Liver (tissue), 9 donors: ENCODE data around the gene CRACDL. TPM values are rescaled to one million over a fixed set of nuclear protein-coding genes. Genes with fewer than 3 reads are reported as not detected.

Source experiments
- DNase-seq: peaks from one replicate; pipeline ENCODE4 v3.0.0-alpha.2; 2017; ENCODE audit warnings: low spot score
- H3K27ac ChIP-seq, 2 donors: one replicate each; pipeline ENCODE4 v1.7.0; 2013; ENCODE audit warnings: inconsistent platforms in 2 of 2, low read length in 2 of 2, control low read depth in 1 of 2, low read depth in 1 of 2, mild to moderate bottlenecking in 1 of 2
- H3K27me3 ChIP-seq, 4 donors: one replicate each; pipeline versions ENCODE4 v1.6.1 to v1.7.0; 2013; ENCODE audit warnings: low read length in 3 of 4, inconsistent platforms in 1 of 4, mild to moderate bottlenecking in 1 of 4, moderate library complexity in 1 of 4; ENCODE audit not compliant: control insufficient read depth in 4 of 4, insufficient read depth in 4 of 4
- H3K36me3 ChIP-seq, 4 donors: one replicate each; pipeline versions ENCODE4 v1.6.1 to v1.7.0; 2013; ENCODE audit warnings: low read length in 3 of 4, mild to moderate bottlenecking in 3 of 4, low read depth in 1 of 4, moderate library complexity in 1 of 4; ENCODE audit not compliant: control insufficient read depth in 4 of 4, insufficient read depth in 3 of 4
- H3K4me1 ChIP-seq, 4 donors: one replicate each; pipeline versions ENCODE4 v1.6.1 to v1.7.0; 2013; ENCODE audit warnings: low read length in 3 of 4, mild to moderate bottlenecking in 3 of 4, moderate library complexity in 1 of 4; ENCODE audit not compliant: control insufficient read depth in 4 of 4, insufficient read depth in 4 of 4
- H3K4me3 ChIP-seq, 3 donors: one replicate each; pipeline versions ENCODE4 v1.6.1 to v1.7.0; 2013; ENCODE audit warnings: low read length in 3 of 3, control low read depth in 1 of 3, low read depth in 1 of 3, mild to moderate bottlenecking in 1 of 3
- H3K9ac ChIP-seq, 2 donors: one replicate each; pipeline ENCODE4 v1.7.0; 2013; ENCODE audit warnings: low read length in 2 of 2, mild to moderate bottlenecking in 2 of 2, moderate library complexity in 2 of 2, control low read depth in 1 of 2, low read depth in 1 of 2
- H3K9me3 ChIP-seq, 4 donors: one replicate each; pipeline versions ENCODE4 v1.6.1 to v1.7.0; 2013; ENCODE audit warnings: low read length in 3 of 4; ENCODE audit not compliant: control insufficient read depth in 4 of 4
- EGR1 ChIP-seq, 2 donors: IDR thresholded peaks; 2 replicates each; pipeline ENCODE4 v1.6.1; 2016 to 2018; ENCODE audit warnings: antibody characterized with exemption in 2 of 2, low read depth in 2 of 2
- FOXA1 ChIP-seq: IDR thresholded peaks from 2 replicates; pipeline ENCODE4 v1.6.1; 2016; ENCODE audit warnings: antibody characterized with exemption
- FOXA2 ChIP-seq: IDR thresholded peaks from 2 replicates; pipeline ENCODE4 v1.6.1; 2016; ENCODE audit warnings: antibody characterized with exemption
- GABPA ChIP-seq, 2 donors: IDR thresholded peaks in 1 of 2; conservative IDR thresholded peaks in 1 of 2; 2 replicates each; pipeline ENCODE4 v1.6.1; 2016; ENCODE audit warnings: antibody characterized with exemption in 2 of 2, mild to moderate bottlenecking in 1 of 2, moderate library complexity in 1 of 2
- HNF4A ChIP-seq, 2 donors: conservative IDR thresholded peaks; 2 replicates each; pipeline ENCODE4 v1.6.1; 2016; ENCODE audit warnings: antibody characterized with exemption in 2 of 2, mild to moderate bottlenecking in 2 of 2
- HNF4G ChIP-seq: IDR thresholded peaks from 2 replicates; pipeline ENCODE4 v1.6.1; 2016; ENCODE audit warnings: antibody characterized with exemption
- JUND ChIP-seq, 2 donors: IDR thresholded peaks; 2 replicates each; pipeline ENCODE4 v1.6.1; 2016; ENCODE audit warnings: antibody characterized with exemption in 2 of 2
- NR2F2 ChIP-seq: IDR thresholded peaks from 2 replicates; pipeline ENCODE4 v1.6.1; 2016; ENCODE audit warnings: antibody characterized with exemption
- RAD21 ChIP-seq, 2 donors: IDR thresholded peaks; 2 replicates each; pipeline ENCODE4 v1.6.1; 2016; ENCODE audit warnings: antibody characterized with exemption in 2 of 2, mild to moderate bottlenecking in 2 of 2
- RXRA ChIP-seq, 2 donors: IDR thresholded peaks; 2 replicates each; pipeline ENCODE4 v1.6.1; 2017 to 2018; ENCODE audit warnings: antibody characterized with exemption in 2 of 2, mild to moderate bottlenecking in 1 of 2
- SP1 ChIP-seq: IDR thresholded peaks from 2 replicates; pipeline ENCODE4 v1.6.1; 2018; ENCODE audit warnings: antibody characterized with exemption, mild to moderate bottlenecking
- TAF1 ChIP-seq: conservative IDR thresholded peaks from 2 replicates; pipeline ENCODE4 v1.6.1; 2016; ENCODE audit warnings: antibody characterized with exemption, mild to moderate bottlenecking
- YY1 ChIP-seq: IDR thresholded peaks from 2 replicates; pipeline ENCODE4 v1.6.1; 2016; ENCODE audit warnings: antibody characterized with exemption, mild to moderate bottlenecking
- WGBS: extraction: QIAGEN DNeasy Blood & Tissue Kit; methylation state at CpG from one replicate; pipeline ENCODE4 v1.1.7; 2013; 5-methylcytosine and 5-hydroxymethylcytosine counted together
- polyA plus RNA-seq, 2 donors: library from polyadenylated mRNA; stranded (reverse) in 1 of 2; unstranded in 1 of 2; fragments of 200-250 nt in 1 of 2; fragments of >200 nt in 1 of 2; fragmentation: Nextera tagmentation in 1 of 2; extraction: Ambion mirVana in 1 of 2; gene quantifications; one replicate each; pipeline versions ENCODE4 v1.2.1 to v1.2.3, GENCODE V29; 2013 to 2015
- total RNA-seq, 2 donors: library from RNA; depleted of rRNA; stranded (reverse); fragments of >200 nt; gene quantifications; one replicate each; pipeline ENCODE4 v1.2.3, GENCODE V29; 2014
- TF ChIP-seq, protein P1 (sequence below): IDR thresholded peaks from 2 replicates; pipeline ENCODE4 v1.6.1; 2016; ENCODE audit warnings: antibody characterized with exemption
- TF ChIP-seq, protein P2 (sequence below): IDR thresholded peaks from 2 replicates; pipeline ENCODE4 v1.6.1; 2016; ENCODE audit warnings: antibody characterized with exemption
- TF ChIP-seq, protein P3 (sequence below): fragments of 150-350 bp; IDR thresholded peaks from 2 replicates; pipeline ENCODE4 v1.5.1; 2017; ENCODE audit warnings: improper control_type of control experiment, low read depth, low read length; ENCODE audit not compliant: missing input control
- TF ChIP-seq, protein P4 (sequence below): IDR thresholded peaks from 2 replicates; pipeline ENCODE4 v1.6.1; 2016; ENCODE audit warnings: antibody characterized with exemption
- donor health status: healthy.
- donor health status: healthy.
- donor health status: healthy.
- donor health status: healthy.
- donor health status: healthy.

CRACDL gene
- total and polyA plus RNA-seq, 4 donors: 0.13 to 0.46 (median 0.29) TPM

DNA sequence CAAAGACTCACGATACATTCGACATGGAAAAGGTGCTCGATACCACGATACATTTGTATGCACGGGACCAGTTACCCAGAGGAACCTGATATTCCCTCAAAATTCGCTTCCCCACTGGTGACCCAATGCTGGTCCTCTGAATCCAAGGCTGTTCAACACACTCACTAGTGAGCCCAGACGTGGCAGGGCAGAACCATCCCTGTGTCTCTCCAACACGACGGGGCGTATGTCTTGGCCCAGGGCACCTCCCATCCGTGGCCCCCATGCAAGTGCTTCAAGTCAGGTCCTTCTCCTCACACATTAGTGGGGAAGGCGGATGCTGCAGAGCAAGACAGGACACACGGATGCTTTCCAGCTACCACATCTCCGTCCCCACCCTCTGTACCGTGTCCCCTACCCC, 6.1 kb downstream of the CRACDL start:
- no peak overlapping the region for H3K9ac ChIP-seq
- peaks cover 0 to 2% (median 0%) of the 10 kb centered on the region in 4 donors for H3K4me1 ChIP-seq
- H3K36me3 ChIP-seq: no peaks in the 10 kb centered on the region
- peaks cover 0 to 2% (median 0%) of the 10 kb centered on the region in 4 donors for H3K27me3 ChIP-seq
- peaks cover 0 to 3% (median 0%) of the 10 kb centered on the region in 4 donors for H3K9me3 ChIP-seq
- H3K4me3 ChIP-seq: no peak overlapping the region
- TF ChIP-seq FOXA1 (no peak), HNF4A (conservative IDR thresholded peaks at IDR 0.05) (no peak), FOXA2 (no peak), HNF4G (no peak), GABPA (IDR thresholded peaks at IDR 0.05 in 1 of 2, conservative IDR thresholded peaks at IDR 0.05 in 1 of 2) (no peak)
- 92% methylated on average over 15 of the region's 15 CpGs for WGBS
- no peak overlapping the region for H3K27ac ChIP-seq
- no peak for DNase-seq

DNA sequence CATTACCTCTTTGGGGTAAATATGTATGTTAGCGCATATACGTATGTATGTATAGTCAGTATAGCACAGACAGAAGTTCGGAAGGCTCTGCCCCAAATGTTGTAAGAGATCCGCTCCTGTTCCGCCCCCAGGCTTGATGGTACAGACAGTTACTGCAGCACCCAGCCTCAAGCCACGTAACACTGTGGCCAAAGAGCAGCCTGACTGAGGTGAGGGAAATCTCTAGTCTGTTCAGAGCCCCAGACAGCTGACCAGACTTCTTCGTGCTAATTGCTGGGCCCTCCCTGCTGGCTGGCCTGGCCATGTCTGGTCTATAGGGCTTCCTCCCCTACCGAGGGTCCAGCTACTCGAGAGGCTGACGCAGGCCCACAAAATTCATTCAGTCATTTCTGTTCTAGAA, 7.8 kb downstream of the CRACDL start:
- 90% methylated on average over 10 of the region's 10 CpGs for whole genome bisulfite sequencing
- TF ChIP-seq FOXA1 (no peak), FOXA2 (no peak), RXRA (IDR thresholded peaks at IDR 0.05) (no peak), YY1 (no peak), JUND (IDR thresholded peaks at IDR 0.05) (no peak), HNF4A (conservative IDR thresholded peaks at IDR 0.05) (no peak), SP1 (no peak), TAF1 (no peak), NR2F2 (no peak), EGR1 (IDR thresholded peaks at IDR 0.05; ENCODE audit: low read depth in 2 of 2) (no peak), GABPA (IDR thresholded peaks at IDR 0.05 in 1 of 2, conservative IDR thresholded peaks at IDR 0.05 in 1 of 2) (no peak), RAD21 (IDR thresholded peaks at IDR 0.05) (no peak)
- TF ChIP-seq, protein P1, sequence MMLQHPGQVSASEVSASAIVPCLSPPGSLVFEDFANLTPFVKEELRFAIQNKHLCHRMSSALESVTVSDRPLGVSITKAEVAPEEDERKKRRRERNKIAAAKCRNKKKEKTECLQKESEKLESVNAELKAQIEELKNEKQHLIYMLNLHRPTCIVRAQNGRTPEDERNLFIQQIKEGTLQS: no peak
- TF ChIP-seq, protein P2, sequence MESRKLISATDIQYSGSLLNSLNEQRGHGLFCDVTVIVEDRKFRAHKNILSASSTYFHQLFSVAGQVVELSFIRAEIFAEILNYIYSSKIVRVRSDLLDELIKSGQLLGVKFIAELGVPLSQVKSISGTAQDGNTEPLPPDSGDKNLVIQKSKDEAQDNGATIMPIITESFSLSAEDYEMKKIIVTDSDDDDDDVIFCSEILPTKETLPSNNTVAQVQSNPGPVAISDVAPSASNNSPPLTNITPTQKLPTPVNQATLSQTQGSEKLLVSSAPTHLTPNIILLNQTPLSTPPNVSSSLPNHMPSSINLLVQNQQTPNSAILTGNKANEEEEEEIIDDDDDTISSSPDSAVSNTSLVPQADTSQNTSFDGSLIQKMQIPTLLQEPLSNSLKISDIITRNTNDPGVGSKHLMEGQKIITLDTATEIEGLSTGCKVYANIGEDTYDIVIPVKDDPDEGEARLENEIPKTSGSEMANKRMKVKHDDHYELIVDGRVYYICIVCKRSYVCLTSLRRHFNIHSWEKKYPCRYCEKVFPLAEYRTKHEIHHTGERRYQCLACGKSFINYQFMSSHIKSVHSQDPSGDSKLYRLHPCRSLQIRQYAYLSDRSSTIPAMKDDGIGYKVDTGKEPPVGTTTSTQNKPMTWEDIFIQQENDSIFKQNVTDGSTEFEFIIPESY: no peak
- TF ChIP-seq, protein P3, sequence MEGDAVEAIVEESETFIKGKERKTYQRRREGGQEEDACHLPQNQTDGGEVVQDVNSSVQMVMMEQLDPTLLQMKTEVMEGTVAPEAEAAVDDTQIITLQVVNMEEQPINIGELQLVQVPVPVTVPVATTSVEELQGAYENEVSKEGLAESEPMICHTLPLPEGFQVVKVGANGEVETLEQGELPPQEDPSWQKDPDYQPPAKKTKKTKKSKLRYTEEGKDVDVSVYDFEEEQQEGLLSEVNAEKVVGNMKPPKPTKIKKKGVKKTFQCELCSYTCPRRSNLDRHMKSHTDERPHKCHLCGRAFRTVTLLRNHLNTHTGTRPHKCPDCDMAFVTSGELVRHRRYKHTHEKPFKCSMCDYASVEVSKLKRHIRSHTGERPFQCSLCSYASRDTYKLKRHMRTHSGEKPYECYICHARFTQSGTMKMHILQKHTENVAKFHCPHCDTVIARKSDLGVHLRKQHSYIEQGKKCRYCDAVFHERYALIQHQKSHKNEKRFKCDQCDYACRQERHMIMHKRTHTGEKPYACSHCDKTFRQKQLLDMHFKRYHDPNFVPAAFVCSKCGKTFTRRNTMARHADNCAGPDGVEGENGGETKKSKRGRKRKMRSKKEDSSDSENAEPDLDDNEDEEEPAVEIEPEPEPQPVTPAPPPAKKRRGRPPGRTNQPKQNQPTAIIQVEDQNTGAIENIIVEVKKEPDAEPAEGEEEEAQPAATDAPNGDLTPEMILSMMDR: no peak
- TF ChIP-seq, protein P4, sequence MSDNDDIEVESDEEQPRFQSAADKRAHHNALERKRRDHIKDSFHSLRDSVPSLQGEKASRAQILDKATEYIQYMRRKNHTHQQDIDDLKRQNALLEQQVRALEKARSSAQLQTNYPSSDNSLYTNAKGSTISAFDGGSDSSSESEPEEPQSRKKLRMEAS: no peak
- no peak for DNase-seq
- Histone ChIP-seq H3K27ac (no peak overlapping the region), H3K4me3 (no peak overlapping the region), H3K9me3 (peaks cover 0 to 3% (median 0%) of the 10 kb centered on the region in 4 donors), H3K9ac (no peak overlapping the region), H3K27me3 (no peaks in the 10 kb centered on the region), H3K36me3 (no peaks in the 10 kb centered on the region), H3K4me1 (no peaks in the 10 kb centered on the region)
